ENCODE measurements around the gene HAT1. TPM values are rescaled to one million over a fixed set of nuclear protein-coding genes. Genes with fewer than 3 reads are reported as not detected.

HAT1 gene
- total RNA-seq, 4 donors from 2014 or later: 34.0 to 68.7 (median 50.4) TPM

DNA sequence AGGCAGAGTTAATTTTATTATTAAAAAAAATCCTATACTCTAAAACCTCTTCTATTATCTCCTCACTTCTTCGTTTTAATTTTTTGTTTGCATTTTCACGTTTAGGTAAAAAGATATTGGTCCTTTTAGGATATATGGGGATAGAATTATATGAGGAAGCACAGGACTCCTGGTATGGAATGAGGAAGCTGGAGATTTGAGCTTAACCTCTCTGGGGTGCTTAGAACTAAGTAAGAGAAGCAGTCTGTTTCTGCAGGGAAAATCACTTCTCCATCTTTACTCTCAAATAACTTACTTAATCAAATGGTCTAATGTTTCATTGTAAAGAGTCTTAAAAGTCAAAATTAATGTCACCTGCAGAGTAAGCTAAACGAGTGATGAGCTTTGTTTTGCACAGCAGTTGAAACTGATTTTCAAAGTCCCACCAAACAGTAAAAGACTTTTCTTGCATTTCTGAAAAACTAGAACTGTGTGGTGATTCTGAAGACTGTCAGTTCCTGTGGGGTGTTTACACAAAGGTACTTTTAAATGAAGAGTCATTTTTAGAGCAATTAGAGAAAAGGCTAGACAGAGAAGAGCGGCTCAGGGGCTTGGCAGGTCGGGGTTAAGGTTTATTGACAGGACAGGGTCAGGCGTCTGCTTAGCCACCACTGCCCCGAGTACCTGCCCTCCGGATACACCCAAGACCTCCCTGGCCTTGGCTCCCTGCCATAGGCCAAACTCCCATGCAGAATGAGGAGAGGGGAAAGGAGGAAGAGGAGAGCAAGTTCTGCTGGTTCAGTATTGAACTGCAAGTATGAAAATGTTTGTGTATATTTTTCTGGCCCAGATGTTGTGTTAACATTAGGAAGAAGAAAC, 99.0 kb downstream of the HAT1 start:
- H3K27me3 ChIP-seq: no peaks in the 10 kb centered on the region
- H3K4me1 ChIP-seq: peaks cover 0 to 4% of the 10 kb centered on the region in 2 donors
- TF ChIP-seq, protein P1, sequence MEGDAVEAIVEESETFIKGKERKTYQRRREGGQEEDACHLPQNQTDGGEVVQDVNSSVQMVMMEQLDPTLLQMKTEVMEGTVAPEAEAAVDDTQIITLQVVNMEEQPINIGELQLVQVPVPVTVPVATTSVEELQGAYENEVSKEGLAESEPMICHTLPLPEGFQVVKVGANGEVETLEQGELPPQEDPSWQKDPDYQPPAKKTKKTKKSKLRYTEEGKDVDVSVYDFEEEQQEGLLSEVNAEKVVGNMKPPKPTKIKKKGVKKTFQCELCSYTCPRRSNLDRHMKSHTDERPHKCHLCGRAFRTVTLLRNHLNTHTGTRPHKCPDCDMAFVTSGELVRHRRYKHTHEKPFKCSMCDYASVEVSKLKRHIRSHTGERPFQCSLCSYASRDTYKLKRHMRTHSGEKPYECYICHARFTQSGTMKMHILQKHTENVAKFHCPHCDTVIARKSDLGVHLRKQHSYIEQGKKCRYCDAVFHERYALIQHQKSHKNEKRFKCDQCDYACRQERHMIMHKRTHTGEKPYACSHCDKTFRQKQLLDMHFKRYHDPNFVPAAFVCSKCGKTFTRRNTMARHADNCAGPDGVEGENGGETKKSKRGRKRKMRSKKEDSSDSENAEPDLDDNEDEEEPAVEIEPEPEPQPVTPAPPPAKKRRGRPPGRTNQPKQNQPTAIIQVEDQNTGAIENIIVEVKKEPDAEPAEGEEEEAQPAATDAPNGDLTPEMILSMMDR (IDR thresholded peaks at IDR 0.05): no peak
- WGBS, 2 donors: 41% methylated on average over 8 of the region's 8 CpGs
- H3K4me3 ChIP-seq (replicated peaks in 1 of 3): no peak overlapping the region
- H3K36me3 ChIP-seq: no peaks in the 10 kb centered on the region
- H3K27ac ChIP-seq: no peak overlapping the region
- no peaks in the 10 kb centered on the region for H3K9me3 ChIP-seq
- no peak for DNase-seq
- intact Hi-C loops (cut with DNase I): no loop called here

DNA sequence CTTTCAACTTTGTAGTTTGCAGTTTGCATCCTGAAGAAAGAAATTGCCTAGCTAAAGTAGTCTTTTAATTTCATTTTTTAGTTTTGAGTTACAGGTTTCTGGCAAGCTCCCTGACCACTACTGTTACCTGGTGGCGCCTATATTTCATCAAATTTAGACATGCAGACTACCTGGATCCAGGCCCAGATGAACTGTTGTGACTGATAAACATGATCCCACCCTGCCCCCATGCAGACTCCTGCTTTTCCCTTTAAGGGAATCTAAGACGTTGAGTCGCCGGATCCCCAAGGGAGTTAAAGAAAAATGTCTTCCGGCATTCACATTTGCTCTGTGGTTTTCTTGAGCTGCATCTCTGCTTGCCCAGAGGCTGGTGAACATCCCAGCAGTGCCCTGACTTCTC, 99.7 kb downstream of the HAT1 start:
- Histone ChIP-seq H3K4me3 (replicated peaks in 1 of 3) (no peak overlapping the region), H3K36me3 (no peaks in the 10 kb centered on the region)

DNA sequence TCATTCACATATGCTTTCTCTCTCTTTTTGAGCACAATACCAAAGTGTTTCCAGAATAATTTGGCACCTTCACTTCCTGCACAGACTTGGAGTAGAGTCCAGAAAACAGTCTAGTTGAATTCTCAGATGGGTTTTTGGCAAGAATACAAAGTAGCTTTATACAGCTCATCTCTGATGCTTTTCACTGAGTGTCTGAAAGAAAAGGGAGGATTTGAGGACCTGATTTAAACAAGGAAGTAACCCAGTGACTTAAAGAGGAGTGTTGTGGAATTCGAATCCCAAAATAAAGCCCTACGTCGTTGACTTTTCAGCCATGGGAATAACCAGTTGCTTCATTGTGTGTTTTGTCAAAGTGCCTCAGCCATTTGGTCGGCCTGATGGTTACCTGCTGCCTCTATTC, 109.3 kb downstream of the HAT1 start:
- DNase-seq: no peak
- no peak overlapping the region for H3K4me3 ChIP-seq (replicated peaks in 1 of 3)
- TF ChIP-seq POLR2A (IDR thresholded peaks at IDR 0.05): no peak
- TF ChIP-seq, protein P1 (IDR thresholded peaks at IDR 0.05): no peak
- no peaks in the 10 kb centered on the region for H3K9me3 ChIP-seq
- 63 to 72% methylated on average over 4 of the region's 4 CpGs for WGBS, 2 donors
- no peaks in the 10 kb centered on the region for H3K27me3 ChIP-seq
- intact Hi-C loops (cut with DNase I): no loop called here
- no peaks in the 10 kb centered on the region for H3K36me3 ChIP-seq
- no peaks in the 10 kb centered on the region for H3K4me1 ChIP-seq
- no peak overlapping the region for H3K27ac ChIP-seq

More for the DNA sequence above, 99.7 kb downstream of the HAT1 start:
- Histone ChIP-seq H3K4me1 (peaks cover 0 to 4% of the 10 kb centered on the region in 2 donors), H3K27me3 (no peaks in the 10 kb centered on the region), H3K27ac (no peak overlapping the region), H3K9me3 (no peaks in the 10 kb centered on the region)
- no peak for DNase-seq
- TF ChIP-seq POLR2A (IDR thresholded peaks at IDR 0.05): no peak
- TF ChIP-seq, protein P1 (IDR thresholded peaks at IDR 0.05): no peak
- intact Hi-C loops (cut with DNase I): no loop called here
- WGBS, 2 donors: 59 to 61% methylated on average over 5 of the region's 5 CpGs

Other genes starting within 250 kb of the HAT1 start
- gene DYNC1I2, start 235.0 kb upstream of the HAT1 start, total RNA-seq: 100 to 1,000 TPM in 1 of 4 donors, 10 to 100 TPM in 3; 85.5 to 101 (median 98.1) TPM
- 10 to 100 TPM; 37.3 to 61.4 (median 46.3) TPM for gene SLC25A12, start 28.2 kb upstream of the HAT1 start, total RNA-seq
- 10 to 100 TPM in 1 of 4 donors, 1 to 10 TPM in 3; 5.2 to 30.9 (median 7.3) TPM for gene METAP1D, start 77.5 kb downstream of the HAT1 start, total RNA-seq
- gene DLX1, start 163.0 kb downstream of the HAT1 start, total RNA-seq: 1 to 10 TPM in 2 of 4 donors, under 1 TPM in 2; 0.68 to 1.5 (median 1.0) TPM
- under 1 TPM in 3 of 4 donors, not detected in 1; 0.25 to 0.78 (median 0.40) TPM for gene DLX2, start 180.4 kb downstream of the HAT1 start, total RNA-seq

All from thyroid gland (tissue), 4 donors.